GM12892 (cell line): ENCODE results near the gene PGAM5.

Experiments used
- POLR2A ChIP-seq: IDR thresholded peaks from 2 replicates; pipeline ENCODE4 v1.6.1; 2011; ENCODE audit warnings: low read depth, low read length, control low read depth
- POLR2AphosphoS5 ChIP-seq: IDR thresholded peaks from 2 replicates; pipeline ENCODE4 v1.6.1; 2011; ENCODE audit warnings: low read depth, low read length, control low read depth

- no peak for TF ChIP-seq POLR2AphosphoS5
- TF ChIP-seq POLR2A: no peak
These were observed 2.5 kb downstream of the PGAM5 start for GRCh38 chr12:132713123-132713522.
